Ovary (tissue), 3 donors: ENCODE measurements around the gene SLC44A1.

ENCODE experiments used
- EP300 ChIP-seq: sonication (generic); formaldehyde crosslinking; IDR thresholded peaks from one replicate; pipeline ENCODE4 v1.6.1; 2017; ENCODE audit warnings: antibody characterized with exemption
- POLR2A ChIP-seq: fragments of 450-650 bp; IDR thresholded peaks from one replicate; pipeline ENCODE4 v1.6.1; 2017; ENCODE audit warnings: antibody characterized with exemption, mild to moderate bottlenecking, moderate library complexity
- TF ChIP-seq, protein P1 (sequence below), 3 donors: fragments of 450-650 bp in 2 of 3; fragments of 200-600 bp in 1 of 3; IDR thresholded peaks; one replicate each; pipeline versions ENCODE4 v1.5.1 to v1.8.0; 2016 to 2022; ENCODE audit warnings: antibody characterized with exemption in 3 of 3, mild to moderate bottlenecking in 1 of 3
- donor health status: DM: no; HTN: no; CAD: no.

DNA sequence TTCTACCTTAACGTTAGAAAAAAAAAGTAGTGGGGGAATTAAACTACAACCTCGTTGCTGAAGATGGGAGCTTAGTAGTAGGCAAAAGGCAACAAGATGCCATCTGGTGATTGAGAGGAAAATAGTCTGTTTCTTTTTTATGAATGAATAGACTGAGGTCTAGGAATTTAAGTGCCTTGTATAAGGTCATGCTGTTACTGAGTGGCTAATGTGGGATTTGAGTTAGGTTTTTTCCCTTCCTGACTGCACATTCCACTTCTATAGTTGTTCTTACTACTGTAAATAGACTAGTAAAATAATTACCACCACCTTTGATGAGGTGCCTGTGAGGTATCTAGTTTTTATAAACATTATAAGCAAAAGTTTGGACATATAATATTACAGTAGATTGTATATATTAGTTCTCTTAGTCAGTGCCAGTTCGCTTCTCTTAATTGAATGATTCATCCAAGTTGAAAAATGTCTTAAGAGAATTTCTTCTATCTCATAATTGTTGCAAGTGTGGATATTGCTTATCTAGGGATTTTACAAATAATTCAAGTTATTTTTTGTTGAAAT, 222.5 kb downstream of the SLC44A1 start:
- TF ChIP-seq POLR2A, result no peak
- TF ChIP-seq, protein P1, sequence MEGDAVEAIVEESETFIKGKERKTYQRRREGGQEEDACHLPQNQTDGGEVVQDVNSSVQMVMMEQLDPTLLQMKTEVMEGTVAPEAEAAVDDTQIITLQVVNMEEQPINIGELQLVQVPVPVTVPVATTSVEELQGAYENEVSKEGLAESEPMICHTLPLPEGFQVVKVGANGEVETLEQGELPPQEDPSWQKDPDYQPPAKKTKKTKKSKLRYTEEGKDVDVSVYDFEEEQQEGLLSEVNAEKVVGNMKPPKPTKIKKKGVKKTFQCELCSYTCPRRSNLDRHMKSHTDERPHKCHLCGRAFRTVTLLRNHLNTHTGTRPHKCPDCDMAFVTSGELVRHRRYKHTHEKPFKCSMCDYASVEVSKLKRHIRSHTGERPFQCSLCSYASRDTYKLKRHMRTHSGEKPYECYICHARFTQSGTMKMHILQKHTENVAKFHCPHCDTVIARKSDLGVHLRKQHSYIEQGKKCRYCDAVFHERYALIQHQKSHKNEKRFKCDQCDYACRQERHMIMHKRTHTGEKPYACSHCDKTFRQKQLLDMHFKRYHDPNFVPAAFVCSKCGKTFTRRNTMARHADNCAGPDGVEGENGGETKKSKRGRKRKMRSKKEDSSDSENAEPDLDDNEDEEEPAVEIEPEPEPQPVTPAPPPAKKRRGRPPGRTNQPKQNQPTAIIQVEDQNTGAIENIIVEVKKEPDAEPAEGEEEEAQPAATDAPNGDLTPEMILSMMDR (IDR thresholded peaks at IDR 0.05), result no peak
- no peak for TF ChIP-seq EP300
